CD4-positive, CD25-positive, alpha-beta regulatory T cell (primary cell): ENCODE data around the gene BTBD2. TPM values are rescaled to one million over a fixed set of nuclear protein-coding genes. Genes with fewer than 3 reads are reported as not detected.

Experiments
- ATAC-seq, 2 donors: fragments of 150-1000 bp; cut with Tn5 transposase; one replicate each; pipeline ENCODE4 v1.10.0; 2021; ENCODE audit warnings: low read depth in 2 of 2, moderate number of reproducible peaks in 2 of 2, moderate library complexity in 1 of 2
- DNase-seq, 3 donors: peaks; one replicate each; pipeline versions ENCODE4 v3.0.0 to v3.0.0-alpha.2; 2012 to 2022; ENCODE audit warnings: mixed read lengths in 1 of 3
- H3K27ac ChIP-seq: one replicate; pipeline ENCODE4 v1.7.0; 2013; ENCODE audit warnings: mild to moderate bottlenecking, low read length; ENCODE audit not compliant: insufficient read depth, poor library complexity, severe bottlenecking
- H3K27me3 ChIP-seq: one replicate; pipeline ENCODE4 v1.7.0; 2013; ENCODE audit warnings: low read length; ENCODE audit not compliant: control insufficient read depth, insufficient read depth
- H3K36me3 ChIP-seq: one replicate; pipeline ENCODE4 v1.7.0; 2013; ENCODE audit warnings: mild to moderate bottlenecking, low read length, moderate library complexity; ENCODE audit not compliant: control insufficient read depth, insufficient read depth
- H3K4me1 ChIP-seq: 2 replicates; pipeline ENCODE4 v1.7.0; 2013; ENCODE audit warnings: mild to moderate bottlenecking, low read length; ENCODE audit not compliant: insufficient read depth, control insufficient read depth, poor library complexity, severe bottlenecking
- H3K4me3 ChIP-seq: one replicate; pipeline ENCODE4 v1.7.0; 2013; ENCODE audit warnings: low read depth, mild to moderate bottlenecking, low read length, moderate library complexity
- H3K9me3 ChIP-seq, 2 experiments: 1 replicate in 1 of 2; 2 replicates in 1 of 2; pipeline ENCODE4 v1.7.0; 2013; ENCODE audit warnings: low read length in 2 of 2, mild to moderate bottlenecking in 1 of 2, moderate library complexity in 1 of 2; ENCODE audit not compliant: control insufficient read depth in 2 of 2
- H3K27ac Mint-ChIP-seq, 3 donors: one replicate each; pipeline ENCODE4 v1.8.0; 2020 to 2022; ENCODE audit warnings: mild to moderate bottlenecking in 3 of 3, mixed read lengths in 3 of 3, moderate library complexity in 2 of 3
- H3K27me3 Mint-ChIP-seq: one replicate; pipeline ENCODE4 v1.8.0; 2022; ENCODE audit warnings: mild to moderate bottlenecking, mixed read lengths
- H3K36me3 Mint-ChIP-seq: one replicate; pipeline ENCODE4 v1.8.0; 2020; ENCODE audit warnings: mixed read lengths
- H3K4me1 Mint-ChIP-seq, 4 donors: one replicate each; pipeline ENCODE4 v1.8.0; 2020 to 2022; ENCODE audit warnings: mixed read lengths in 4 of 4, mild to moderate bottlenecking in 1 of 4
- H3K4me3 Mint-ChIP-seq, 4 donors: one replicate each; pipeline ENCODE4 v1.8.0; 2020 to 2022; ENCODE audit warnings: mild to moderate bottlenecking in 4 of 4, mixed read lengths in 4 of 4, moderate library complexity in 3 of 4
- H3K9me3 Mint-ChIP-seq, 7 donors: one replicate each; pipeline ENCODE4 v1.8.0; 2020 to 2022; ENCODE audit warnings: mixed read lengths in 7 of 7, mild to moderate bottlenecking in 3 of 7, moderate library complexity in 2 of 7
- polyA plus RNA-seq, 4 donors: library from polyadenylated mRNA; unstranded; fragments of 300-500 nt; fragmentation: Illumina TruSeq; gene quantifications; one replicate each; pipeline ENCODE4 v1.2.3, GENCODE V29; 2021
- total RNA-seq: library from RNA; stranded (reverse); gene quantifications from one replicate; pipeline ENCODE4 v1.2.3, GENCODE V29; 2022

BTBD2 gene
- total and polyA plus RNA-seq, 5 donors from 2014 or later = 3.2 to 58.6 (median 5.1) TPM

- Mint-ChIP-seq H3K4me1 (peaks cover 0 to 16% (median 3%) of the 10 kb centered on the region in 4 donors), H3K27ac (no peak overlapping the region), H3K9me3 (no peaks in the 10 kb centered on the region), H3K4me3 (no peak overlapping the region), H3K27me3 (no peaks in the 10 kb centered on the region), H3K36me3 (peaks cover 6% of the 10 kb centered on the region)
- Histone ChIP-seq H3K4me3 (no peak overlapping the region), H3K4me1 (no peaks in the 10 kb centered on the region), H3K9me3 (no peaks in the 10 kb centered on the region), H3K27ac (no peak overlapping the region), H3K27me3 (no peaks in the 10 kb centered on the region), H3K36me3 (no peaks in the 10 kb centered on the region)
- DNase-seq = no peak
- no peak for ATAC-seq
Measured at GRCh38 chr19:1959928-1960589, 55.5 kb downstream of the BTBD2 start.

DNA sequence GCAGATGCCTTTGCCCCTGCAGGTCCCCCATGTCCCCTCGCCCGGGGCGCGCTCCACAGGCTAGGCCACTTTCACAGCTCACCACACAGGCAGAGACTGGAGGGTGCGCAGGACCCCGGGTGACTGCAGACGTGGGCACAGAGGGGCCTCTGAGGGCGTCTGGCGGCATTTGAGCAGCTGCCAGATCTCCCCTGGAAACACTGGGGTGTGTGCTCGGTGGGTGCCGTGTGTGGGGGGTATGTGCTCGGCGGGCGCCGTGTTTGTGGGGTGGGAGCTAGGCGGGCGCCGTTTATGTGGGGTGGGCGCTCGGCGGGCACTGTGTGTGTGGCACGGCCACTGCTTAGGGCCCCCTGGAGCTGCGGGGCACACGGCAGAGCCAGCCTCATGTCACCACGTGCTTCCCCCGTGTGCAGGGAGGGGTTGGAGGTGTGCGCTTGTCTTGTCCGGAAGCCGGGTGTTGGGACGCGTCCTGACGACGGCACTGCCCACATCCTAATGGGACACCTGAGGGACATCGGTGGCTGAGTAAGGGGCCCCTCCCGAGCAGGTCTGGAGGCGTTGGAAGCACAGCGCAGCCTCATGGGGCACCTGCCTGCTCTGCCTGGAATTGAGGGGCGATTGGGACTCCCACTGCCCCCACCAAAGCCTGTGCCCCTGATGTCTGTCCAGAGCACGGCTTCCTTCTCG, 57.8 kb downstream of the BTBD2 start:
- peaks cover 0 to 14% (median 3%) of the 10 kb centered on the region in 4 donors for H3K4me1 Mint-ChIP-seq
- no peaks in the 10 kb centered on the region for H3K27me3 Mint-ChIP-seq
- Histone ChIP-seq H3K4me1 (no peaks in the 10 kb centered on the region), H3K27ac (no peak overlapping the region), H3K36me3 (peaks cover 1% of the 10 kb centered on the region), H3K9me3 (no peaks in the 10 kb centered on the region), H3K4me3 (no peak overlapping the region), H3K27me3 (no peaks in the 10 kb centered on the region)
- no peak for DNase-seq
- H3K36me3 Mint-ChIP-seq = peaks cover 3% of the 10 kb centered on the region
- no peak overlapping the region for H3K4me3 Mint-ChIP-seq
- no peaks in the 10 kb centered on the region for H3K9me3 Mint-ChIP-seq
- ATAC-seq = no peak
- no peak overlapping the region for H3K27ac Mint-ChIP-seq

DNA sequence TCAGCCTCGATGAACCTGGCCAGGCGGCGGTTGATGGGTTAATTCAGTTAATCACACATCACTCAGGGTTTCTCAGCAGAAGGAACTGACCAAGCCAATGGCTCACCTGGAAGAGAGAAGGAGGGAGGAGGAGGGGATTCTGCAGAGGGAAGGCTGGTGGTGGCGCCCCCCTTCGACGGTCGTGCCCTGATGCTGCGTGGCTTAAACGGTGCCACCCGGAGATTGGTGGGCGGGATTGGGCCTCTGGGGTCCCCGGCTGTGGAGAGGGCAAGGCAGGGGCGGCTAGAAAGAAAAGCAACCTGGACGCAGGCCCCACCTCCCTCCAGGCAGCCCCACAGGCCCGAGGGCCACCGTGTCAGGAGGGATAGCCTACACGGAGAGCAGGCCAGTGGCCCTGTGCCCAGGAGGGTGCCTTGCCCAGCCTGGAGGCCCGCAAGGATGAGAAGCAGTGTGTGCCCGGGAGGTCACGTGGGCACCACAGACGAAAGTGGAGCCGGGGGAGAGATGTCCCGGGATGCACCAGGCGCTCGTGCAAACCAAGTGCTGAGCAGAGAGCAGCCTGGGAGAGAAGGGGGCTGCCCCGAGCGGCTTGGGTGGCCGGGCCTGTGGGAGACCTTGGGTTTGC, 58.5 kb downstream of the BTBD2 start:
- H3K9me3 ChIP-seq = no peaks in the 10 kb centered on the region
- no peaks in the 10 kb centered on the region for H3K4me1 ChIP-seq
- no peak overlapping the region for H3K27ac Mint-ChIP-seq
- ATAC-seq (no peak), DNase-seq (no peak)
- H3K27me3 Mint-ChIP-seq = no peaks in the 10 kb centered on the region
- H3K36me3 Mint-ChIP-seq = no peaks in the 10 kb centered on the region
- peaks cover 8% of the 10 kb centered on the region for H3K36me3 ChIP-seq
- H3K27ac ChIP-seq = no peak overlapping the region
- peaks cover 0 to 16% (median 3%) of the 10 kb centered on the region in 4 donors for H3K4me1 Mint-ChIP-seq
- H3K9me3 Mint-ChIP-seq = no peaks in the 10 kb centered on the region
- H3K4me3 ChIP-seq = no peak overlapping the region
- H3K4me3 Mint-ChIP-seq = no peak overlapping the region
- H3K27me3 ChIP-seq = no peaks in the 10 kb centered on the region

DNA sequence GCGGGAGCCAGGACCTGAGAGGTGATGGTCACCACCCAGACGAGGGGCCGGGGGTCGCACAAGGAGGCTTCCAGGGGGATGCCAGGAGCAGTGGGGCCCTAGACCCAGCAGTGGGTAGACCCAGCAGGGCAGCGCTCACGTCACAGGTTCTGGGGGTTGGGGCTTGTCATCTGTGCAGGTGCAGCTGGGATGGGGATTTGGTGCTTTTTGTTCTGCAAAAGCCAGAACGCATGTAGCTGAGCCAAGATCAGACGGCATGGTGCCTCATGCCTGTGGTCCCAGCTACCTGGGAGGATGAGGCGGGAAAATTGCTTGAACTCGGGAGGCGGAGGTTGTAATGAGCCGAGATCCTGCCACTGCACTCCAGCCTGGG, 59.4 kb downstream of the BTBD2 start:
- H3K4me3 ChIP-seq = no peak overlapping the region

DNA sequence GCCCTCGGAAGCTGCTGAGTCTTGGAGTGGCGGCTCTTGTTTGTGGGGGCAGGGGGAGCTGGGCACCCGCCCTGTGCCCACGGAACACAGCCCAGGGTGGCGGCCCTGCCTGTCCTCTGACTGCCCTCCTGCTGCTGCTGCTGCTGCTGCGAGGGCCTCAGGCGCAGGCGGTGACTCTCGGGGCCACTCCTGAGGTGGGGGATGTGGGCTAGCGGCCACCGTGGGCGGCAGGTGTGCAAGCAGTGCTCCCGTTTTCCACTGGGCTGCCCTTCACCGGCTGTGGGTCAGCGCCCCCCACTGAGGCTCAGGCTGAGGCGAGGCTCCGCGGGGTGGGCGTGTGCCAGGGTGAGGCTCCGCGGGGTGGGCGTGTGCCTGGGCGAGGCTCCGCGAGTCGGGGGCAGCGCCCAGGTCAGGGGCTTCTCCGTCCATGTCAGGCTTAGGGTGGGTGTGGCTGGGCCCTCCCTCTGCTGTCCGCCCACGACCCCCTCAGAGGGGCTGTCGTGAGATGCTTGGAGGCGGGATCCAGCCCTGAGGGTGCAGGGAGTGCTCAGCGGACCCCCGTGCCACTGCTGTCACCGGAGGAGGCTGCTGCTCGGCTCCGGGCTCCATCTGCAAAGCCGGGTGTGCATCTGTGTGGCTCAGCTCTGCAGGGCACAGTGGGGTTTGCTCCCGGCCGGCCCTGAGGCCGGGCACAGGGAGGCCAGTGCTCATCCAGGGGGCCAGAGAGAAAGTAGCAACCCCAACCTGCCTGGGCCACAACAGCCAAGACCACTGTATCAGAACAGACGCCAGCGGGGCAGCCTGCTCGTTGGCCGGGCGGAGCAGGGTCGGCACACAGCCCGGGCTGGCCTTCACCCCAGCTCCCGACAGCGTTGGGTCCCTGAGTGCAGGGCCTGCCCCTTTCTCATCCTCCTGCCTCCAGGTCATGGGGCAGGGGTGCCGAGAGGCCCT, 60.1 kb downstream of the BTBD2 start:
- ATAC-seq (no peak), DNase-seq (no peak)
- Mint-ChIP-seq H3K36me3 (no peaks in the 10 kb centered on the region), H3K4me1 (peaks cover 0 to 19% (median 3%) of the 10 kb centered on the region in 4 donors), H3K9me3 (no peaks in the 10 kb centered on the region), H3K27ac (peak overlapping the region in 1 of 3 donors; percentile 69), H3K4me3 (no peak overlapping the region), H3K27me3 (no peaks in the 10 kb centered on the region)
- Histone ChIP-seq H3K4me1 (no peaks in the 10 kb centered on the region), H3K27me3 (no peaks in the 10 kb centered on the region), H3K9me3 (no peaks in the 10 kb centered on the region), H3K27ac (no peak overlapping the region), H3K4me3 (no peak overlapping the region), H3K36me3 (peaks cover 10% of the 10 kb centered on the region)

More for the DNA sequence above, 59.4 kb downstream of the BTBD2 start:
- Mint-ChIP-seq H3K27ac (no peak overlapping the region), H3K27me3 (no peaks in the 10 kb centered on the region), H3K4me1 (peaks cover 0 to 19% (median 3%) of the 10 kb centered on the region in 4 donors), H3K36me3 (no peaks in the 10 kb centered on the region), H3K4me3 (no peak overlapping the region), H3K9me3 (no peaks in the 10 kb centered on the region)
- no peaks in the 10 kb centered on the region for H3K4me1 ChIP-seq
- DNase-seq (no peak), ATAC-seq (no peak)
- no peaks in the 10 kb centered on the region for H3K9me3 ChIP-seq
- H3K36me3 ChIP-seq = peaks cover 10% of the 10 kb centered on the region
- H3K27ac ChIP-seq = no peak overlapping the region
- H3K27me3 ChIP-seq = no peaks in the 10 kb centered on the region

DNA sequence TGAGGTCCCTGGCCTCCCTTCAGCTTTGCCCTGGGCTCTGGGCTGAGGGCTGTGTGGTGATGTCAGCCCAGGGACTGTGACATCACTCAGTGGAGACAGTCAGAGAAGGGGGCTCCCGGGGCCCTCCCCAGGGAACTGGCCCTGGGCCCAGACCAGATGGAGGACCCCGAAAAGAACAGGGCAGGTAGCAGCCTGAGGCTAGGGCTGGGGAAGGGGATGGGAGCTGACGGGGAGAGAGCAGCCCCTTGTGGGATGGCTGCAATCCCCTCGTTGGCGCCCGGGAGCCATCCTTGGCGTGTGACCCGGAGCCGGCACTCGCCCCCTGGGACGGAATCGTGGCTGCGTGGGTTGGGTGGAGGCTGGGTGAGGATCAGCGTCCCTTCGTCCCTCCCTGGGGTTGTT, 61.0 kb downstream of the BTBD2 start:
- no peak overlapping the region for H3K4me3 Mint-ChIP-seq
- H3K27me3 Mint-ChIP-seq = no peaks in the 10 kb centered on the region
- no peak overlapping the region for H3K27ac Mint-ChIP-seq
- Histone ChIP-seq H3K36me3 (peaks cover 11% of the 10 kb centered on the region), H3K27me3 (no peaks in the 10 kb centered on the region), H3K4me3 (no peak overlapping the region), H3K4me1 (no peaks in the 10 kb centered on the region), H3K27ac (no peak overlapping the region), H3K9me3 (no peaks in the 10 kb centered on the region)
- DNase-seq (no peak), ATAC-seq (no peak)
- H3K9me3 Mint-ChIP-seq = no peaks in the 10 kb centered on the region
- H3K36me3 Mint-ChIP-seq = no peaks in the 10 kb centered on the region
- peaks cover 0 to 21% (median 3%) of the 10 kb centered on the region in 4 donors for H3K4me1 Mint-ChIP-seq

DNA sequence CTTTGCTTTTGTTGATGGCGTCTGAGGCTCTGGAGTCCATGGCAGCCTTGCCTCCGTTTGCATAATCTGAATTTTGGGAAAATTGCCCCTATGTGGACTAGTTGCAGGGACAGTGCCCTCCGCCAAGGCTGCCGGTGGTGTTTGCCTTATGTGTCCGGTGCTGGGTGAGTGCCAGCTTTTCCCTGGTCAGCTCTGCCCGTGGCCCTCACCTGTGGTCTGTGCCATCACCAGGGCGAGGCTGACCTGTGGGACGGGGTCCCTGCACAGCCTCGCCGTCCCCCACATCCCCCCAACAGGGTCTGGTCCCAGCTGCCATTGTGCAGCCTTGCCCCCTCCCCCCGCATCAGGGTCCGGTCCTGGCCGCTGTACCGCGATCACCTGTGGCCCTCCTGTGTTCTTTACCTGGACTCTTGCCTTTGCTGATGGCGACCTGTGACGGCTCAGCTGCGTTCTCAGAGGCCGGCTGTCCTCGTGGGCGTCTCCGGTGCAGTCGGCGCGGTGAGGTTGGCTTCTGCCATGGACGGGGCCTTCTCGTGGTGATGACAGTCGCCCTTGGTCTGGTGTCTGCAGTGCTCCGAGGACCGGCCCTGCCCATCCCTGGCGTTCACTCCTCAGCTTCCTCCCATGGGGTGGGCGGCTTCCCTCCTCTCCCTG, 61.9 kb downstream of the BTBD2 start:
- Histone ChIP-seq H3K4me3 (no peak overlapping the region), H3K27ac (no peak overlapping the region), H3K4me1 (no peaks in the 10 kb centered on the region), H3K36me3 (peaks cover 12% of the 10 kb centered on the region), H3K27me3 (no peaks in the 10 kb centered on the region), H3K9me3 (no peaks in the 10 kb centered on the region)
- no peak for ATAC-seq
- no peak overlapping the region for H3K27ac Mint-ChIP-seq
- DNase-seq = no peak
- no peaks in the 10 kb centered on the region for H3K9me3 Mint-ChIP-seq
- no peaks in the 10 kb centered on the region for H3K36me3 Mint-ChIP-seq
- no peaks in the 10 kb centered on the region for H3K27me3 Mint-ChIP-seq
- peaks cover 0 to 30% (median 8%) of the 10 kb centered on the region in 4 donors for H3K4me1 Mint-ChIP-seq
- no peak overlapping the region for H3K4me3 Mint-ChIP-seq
